ENCODE measurements around the gene HDAC3. TPM values are rescaled to one million over a fixed set of nuclear protein-coding genes. Genes with fewer than 3 reads are reported as not detected.

The HDAC3 gene
- total RNA-seq, 1 experiment from 2014 or later: 66.8 TPM

DNA sequence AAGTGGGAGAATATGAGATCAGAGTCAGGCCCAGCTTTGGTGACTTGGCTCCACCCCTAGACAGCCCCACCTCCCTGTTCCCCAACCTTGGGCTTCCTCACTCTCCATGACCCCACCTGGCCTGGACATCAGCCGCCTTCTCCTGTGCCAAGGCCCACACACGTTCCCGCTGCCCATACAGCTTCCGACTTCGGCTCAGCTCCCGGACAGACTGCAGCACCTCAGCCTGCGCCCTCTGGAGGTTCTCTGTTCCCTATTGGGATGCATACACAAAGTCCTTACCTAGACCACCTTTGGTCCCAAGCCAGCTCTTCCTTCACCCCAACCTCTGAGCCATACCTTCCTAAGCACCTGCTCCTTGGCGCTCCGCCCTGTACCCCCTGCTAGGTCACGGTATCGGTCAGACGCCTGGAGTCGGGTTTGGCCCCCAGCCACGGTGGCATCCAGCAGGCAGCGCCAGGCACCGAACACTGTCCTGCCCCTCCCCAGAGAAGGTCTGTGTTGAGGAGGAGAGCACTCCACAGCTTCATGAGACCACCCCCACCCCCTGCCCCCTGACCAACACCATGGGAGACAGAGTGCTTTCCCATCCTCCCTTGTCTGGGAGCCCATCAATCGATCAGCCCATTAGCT lies 12.5 kb upstream of the HDAC3 start:
- intact Hi-C loops (cut with micrococcal nuclease): no loop called here
- Histone ChIP-seq H3K4me1 (ENCODE audit: insufficient read depth, low read length) (peaks cover 17% of the 10 kb centered on the region; the same call in 1 of the 2 replicates), H3K27me3 (ENCODE audit: low read length) (no peaks in the 10 kb centered on the region), H3K9ac (ENCODE audit: low read length) (no peak overlapping the region), H3K27ac (ENCODE audit: low read length) (no peak overlapping the region), H3K9me2 (replicated peaks; ENCODE audit: low read length) (no peaks in the 10 kb centered on the region), H3K36me3 (ENCODE audit: low read depth, low read length) (no peaks in the 10 kb centered on the region), H3K4me3 (ENCODE audit: low read length) (no peak overlapping the region), H2AFZ (ENCODE audit: low read length) (no peak overlapping the region), H3K79me2 (ENCODE audit: low read length) (no peaks in the 10 kb centered on the region), H3F3A (ENCODE audit: low read length, unreplicated experiment) (no peaks in the 10 kb centered on the region), H3K4me2 (ENCODE audit: low read length) (no peak overlapping the region), H3K9me3 (ENCODE audit: low read length) (no peaks in the 10 kb centered on the region), H4K20me1 (ENCODE audit: low read length) (no peaks in the 10 kb centered on the region)
- DNase-seq (no peak), ATAC-seq (no peak)
- TF ChIP-seq EZH2phosphoT487 (IDR thresholded peaks at IDR 0.05; ENCODE audit: borderline replicate concordance, low read length) (no peak), EZH2 (IDR thresholded peaks at IDR 0.05; ENCODE audit: low read length, unreplicated experiment) (no peak)
- TF ChIP-seq, protein P1, sequence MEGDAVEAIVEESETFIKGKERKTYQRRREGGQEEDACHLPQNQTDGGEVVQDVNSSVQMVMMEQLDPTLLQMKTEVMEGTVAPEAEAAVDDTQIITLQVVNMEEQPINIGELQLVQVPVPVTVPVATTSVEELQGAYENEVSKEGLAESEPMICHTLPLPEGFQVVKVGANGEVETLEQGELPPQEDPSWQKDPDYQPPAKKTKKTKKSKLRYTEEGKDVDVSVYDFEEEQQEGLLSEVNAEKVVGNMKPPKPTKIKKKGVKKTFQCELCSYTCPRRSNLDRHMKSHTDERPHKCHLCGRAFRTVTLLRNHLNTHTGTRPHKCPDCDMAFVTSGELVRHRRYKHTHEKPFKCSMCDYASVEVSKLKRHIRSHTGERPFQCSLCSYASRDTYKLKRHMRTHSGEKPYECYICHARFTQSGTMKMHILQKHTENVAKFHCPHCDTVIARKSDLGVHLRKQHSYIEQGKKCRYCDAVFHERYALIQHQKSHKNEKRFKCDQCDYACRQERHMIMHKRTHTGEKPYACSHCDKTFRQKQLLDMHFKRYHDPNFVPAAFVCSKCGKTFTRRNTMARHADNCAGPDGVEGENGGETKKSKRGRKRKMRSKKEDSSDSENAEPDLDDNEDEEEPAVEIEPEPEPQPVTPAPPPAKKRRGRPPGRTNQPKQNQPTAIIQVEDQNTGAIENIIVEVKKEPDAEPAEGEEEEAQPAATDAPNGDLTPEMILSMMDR (conservative IDR thresholded peaks at IDR 0.05; ENCODE audit: low read depth, low read length): no peak
- CTCF ChIA-PET: no interaction called here
- POLR2A ChIA-PET (ENCODE audit: unreplicated experiment): no interaction called here
- no TSS peak for BruUV-seq (replicated peaks)

DNA sequence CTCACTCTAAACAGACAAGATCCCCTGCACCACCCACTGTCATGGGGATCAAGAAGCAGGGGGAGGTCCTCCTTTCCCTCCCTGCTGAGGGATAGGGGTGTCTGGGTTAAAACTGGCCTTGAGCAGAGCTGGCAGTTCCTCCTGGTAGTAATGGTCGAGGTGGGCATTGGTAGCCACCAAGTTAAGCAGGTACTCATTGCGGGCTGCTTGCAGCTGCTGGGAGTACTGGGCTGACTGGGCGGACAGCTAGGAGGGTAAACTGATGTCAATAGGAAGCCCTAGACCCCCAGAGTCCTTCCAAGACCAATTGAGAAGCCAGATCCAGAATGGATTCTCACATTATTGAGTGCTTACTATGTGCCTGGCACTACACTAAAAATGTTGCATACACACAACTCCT lies 11.2 kb upstream of the HDAC3 start:
- no peaks in the 10 kb centered on the region for H3K27me3 ChIP-seq (ENCODE audit: low read length)
- intact Hi-C loops (cut with micrococcal nuclease): no loop called here
- POLR2A ChIA-PET (ENCODE audit: unreplicated experiment): no interaction called here
- H3K9ac ChIP-seq (ENCODE audit: low read length): no peak overlapping the region
- H3K4me2 ChIP-seq (ENCODE audit: low read length): no peak overlapping the region
- H3F3A ChIP-seq (ENCODE audit: low read length, unreplicated experiment): no peaks in the 10 kb centered on the region
- H3K9me3 ChIP-seq (ENCODE audit: low read length): no peaks in the 10 kb centered on the region
- peaks cover 5% of the 10 kb centered on the region; the same call in 1 of the 2 replicates for H3K4me1 ChIP-seq (ENCODE audit: insufficient read depth, low read length)
- no peaks in the 10 kb centered on the region for H3K79me2 ChIP-seq (ENCODE audit: low read length)
- no peak overlapping the region for H2AFZ ChIP-seq (ENCODE audit: low read length)
- ATAC-seq: no peak
- CTCF ChIA-PET: no interaction called here
- H3K36me3 ChIP-seq (ENCODE audit: low read depth, low read length): no peaks in the 10 kb centered on the region
- H4K20me1 ChIP-seq (ENCODE audit: low read length): no peaks in the 10 kb centered on the region
- H3K9me2 ChIP-seq (replicated peaks; ENCODE audit: low read length): no peaks in the 10 kb centered on the region
- no TSS peak for BruUV-seq (replicated peaks)
- no peak overlapping the region for H3K4me3 ChIP-seq (ENCODE audit: low read length)
- no peak for DNase-seq
- no peak overlapping the region for H3K27ac ChIP-seq (ENCODE audit: low read length)
- TF ChIP-seq EZH2 (IDR thresholded peaks at IDR 0.05; ENCODE audit: low read length, unreplicated experiment) (no peak), EZH2phosphoT487 (IDR thresholded peaks at IDR 0.05; ENCODE audit: borderline replicate concordance, low read length) (no peak)
- TF ChIP-seq, protein P1 (conservative IDR thresholded peaks at IDR 0.05; ENCODE audit: low read depth, low read length): no peak

DNA sequence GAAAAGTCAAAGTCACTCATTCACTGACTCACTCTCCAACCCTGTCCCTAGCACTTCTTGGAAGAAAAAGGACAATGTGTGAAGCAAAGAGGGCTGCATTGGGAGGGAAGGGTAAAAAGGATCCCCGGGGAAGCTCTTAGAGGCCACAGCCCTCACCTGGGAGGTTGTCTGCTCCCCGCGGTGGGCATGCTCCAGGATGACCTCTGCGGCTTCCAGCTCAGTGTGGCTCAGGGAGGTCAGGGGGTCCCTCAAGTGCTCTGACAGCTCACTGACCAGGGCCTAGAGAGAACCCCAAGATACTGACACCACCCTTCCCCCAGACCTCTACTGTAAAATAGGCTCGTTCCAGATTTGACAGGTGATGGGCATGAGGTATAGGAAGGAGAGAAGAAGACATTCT lies 10.6 kb upstream of the HDAC3 start:
- Histone ChIP-seq H3F3A (ENCODE audit: low read length, unreplicated experiment) (no peaks in the 10 kb centered on the region), H4K20me1 (ENCODE audit: low read length) (no peaks in the 10 kb centered on the region), H3K9ac (ENCODE audit: low read length) (no peak overlapping the region), H3K27ac (ENCODE audit: low read length) (no peak overlapping the region), H3K4me2 (ENCODE audit: low read length) (no peak overlapping the region), H3K9me2 (replicated peaks; ENCODE audit: low read length) (no peaks in the 10 kb centered on the region), H3K4me3 (ENCODE audit: low read length) (no peak overlapping the region), H3K79me2 (ENCODE audit: low read length) (no peaks in the 10 kb centered on the region), H3K9me3 (ENCODE audit: low read length) (no peaks in the 10 kb centered on the region), H3K27me3 (ENCODE audit: low read length) (no peaks in the 10 kb centered on the region), H2AFZ (ENCODE audit: low read length) (no peak overlapping the region), H3K4me1 (ENCODE audit: insufficient read depth, low read length) (peaks cover 10% of the 10 kb centered on the region), H3K36me3 (ENCODE audit: low read depth, low read length) (no peaks in the 10 kb centered on the region)
- ChIA-PET POLR2A (ENCODE audit: unreplicated experiment) (no interaction called here), CTCF (interaction anchor here (0.8 kb wide), 1 partner anchor 55 kb away, joined by 5 read pairs; no protein-coding TSS in a partner anchor)
- ATAC-seq: no peak
- intact Hi-C loops (cut with micrococcal nuclease): no loop called here
- TF ChIP-seq EZH2phosphoT487 (IDR thresholded peaks at IDR 0.05; ENCODE audit: borderline replicate concordance, low read length) (no peak), EZH2 (IDR thresholded peaks at IDR 0.05; ENCODE audit: low read length, unreplicated experiment) (no peak)
- TF ChIP-seq, protein P1 (conservative IDR thresholded peaks at IDR 0.05; ENCODE audit: low read depth, low read length): no peak
- BruUV-seq (replicated peaks): no TSS peak
- DNase-seq: no peak

Measured in PC-3 (cell line).